ENCODE results near the gene CYSTM1. TPM values are rescaled to one million over a fixed set of nuclear protein-coding genes. Genes with fewer than 3 reads are reported as not detected.

The CYSTM1 gene
- total and polyA plus RNA-seq, 2 of the 8 experiments (the other 6 are each of a cell fraction or from before 2014, with no cell fraction given), result 25.0 to 47.8 TPM

DNA sequence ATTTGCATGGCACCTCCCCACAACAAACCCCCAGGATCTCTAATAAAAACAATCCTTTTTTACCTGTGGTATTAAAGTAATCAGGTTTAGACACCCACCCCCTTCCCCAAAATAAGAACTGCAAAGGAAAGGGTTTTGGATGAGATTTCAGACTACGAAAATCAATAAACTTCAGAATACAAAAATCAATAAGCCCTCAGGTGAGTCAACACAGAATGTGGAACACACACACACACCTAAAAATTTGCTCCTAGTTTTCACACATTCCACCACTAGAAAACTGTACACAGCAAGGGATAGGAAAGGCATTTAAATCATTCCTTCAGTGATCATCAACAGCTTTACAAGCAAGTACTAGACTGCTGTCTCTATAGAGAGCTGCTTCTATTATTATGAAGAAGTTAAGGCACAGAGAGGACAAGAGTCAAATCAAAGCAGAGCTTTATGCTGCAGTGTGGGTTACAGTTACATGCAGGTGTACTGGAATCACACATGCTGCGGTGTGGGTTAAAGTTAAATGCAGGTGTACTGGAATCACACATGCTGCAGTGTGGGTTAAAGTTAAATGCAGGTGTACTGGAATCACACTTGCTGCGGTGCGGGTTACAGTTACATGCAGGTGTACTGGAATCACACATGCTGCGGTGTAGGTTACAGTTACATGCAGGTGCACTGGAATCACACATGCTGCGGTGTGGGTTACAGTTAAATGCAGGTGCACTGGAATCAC, 91.6 kb downstream of the CYSTM1 start:
- FAIRE-seq, result no peak
- Histone ChIP-seq H4K91ac (replicated peaks; ENCODE audit: insufficient read length, low read length) (no peak overlapping the region), H2BK12ac (ENCODE audit: low read depth, low read length) (no peak overlapping the region), H2BK15ac (ENCODE audit: low read length) (no peak overlapping the region), H2BK20ac (ENCODE audit: low read length) (no peak overlapping the region), H3K36me3 (ENCODE audit: control insufficient read depth in 2 of 4, insufficient read depth in 4 of 4, low read length in 3 of 4) (no peaks in the 10 kb centered on the region), H3K9me3 (ENCODE audit: insufficient read depth in 2 of 2, low read depth in 1 of 2, low read length in 1 of 2) (no peaks in the 10 kb centered on the region), H2AFZ (ENCODE audit: low read length) (no peak overlapping the region), H3K4me1 (replicated peaks in 1 of 4; ENCODE audit: control insufficient read depth in 3 of 4, insufficient read depth in 4 of 4, low read length in 3 of 4) (peaks cover 0 to 2% (median 0%) of the 10 kb centered on the region in 4 experiments; a peak in 2 of 7 replicates), H3K18ac (ENCODE audit: extremely low read depth, low read length) (no peak overlapping the region), H3K23ac (ENCODE audit: insufficient read length) (no peak overlapping the region), H3K27me3 (replicated peaks in 1 of 4; ENCODE audit: control insufficient read depth in 3 of 4, extremely low read depth in 1 of 4, insufficient read depth in 3 of 4, low read length in 3 of 4) (no peaks in the 10 kb centered on the region), H3K14ac (ENCODE audit: insufficient read length) (no peak overlapping the region), H3K56ac (replicated peaks; ENCODE audit: insufficient read length, low read depth, low read length) (no peak overlapping the region), H2BK120ac (replicated peaks; ENCODE audit: low read depth, low read length) (no peak overlapping the region), H3K4me3 (ENCODE audit: extremely low read depth in 1 of 4, insufficient read depth in 2 of 4, low read depth in 3 of 4, low read length in 4 of 4) (no peak overlapping the region), H4K8ac (ENCODE audit: extremely low read depth, insufficient read depth, low read length) (no peak overlapping the region), H2AK5ac (ENCODE audit: low read depth, low read length) (no peak overlapping the region), H2BK5ac (ENCODE audit: low read depth, low read length) (no peak overlapping the region), H3K4me2 (ENCODE audit: insufficient read depth in 1 of 2, low read depth in 2 of 2, low read length in 2 of 2) (no peak overlapping the region), H3K27ac (ENCODE audit: low read depth, low read length) (no peak overlapping the region), H3K23me2 (ENCODE audit: low read depth, low read length) (no peaks in the 10 kb centered on the region), H3K79me1 (ENCODE audit: low read depth, low read length) (no peaks in the 10 kb centered on the region), H4K5ac (ENCODE audit: insufficient read length, low read depth, low read length) (no peak overlapping the region), H3K9ac (replicated peaks in 1 of 4; ENCODE audit: extremely low read depth in 1 of 4, low read depth in 3 of 4, low read length in 3 of 4) (no peak overlapping the region), H3K4ac (replicated peaks; ENCODE audit: insufficient read length, low read depth, low read length) (no peak overlapping the region), H3K79me2 (ENCODE audit: control insufficient read depth in 1 of 2, insufficient read depth in 2 of 2, low read length in 2 of 2) (peaks cover 0 to 12% of the 10 kb centered on the region in 2 experiments; a peak in 1 of 4 replicates), H4K20me1 (replicated peaks in 1 of 2; ENCODE audit: control insufficient read depth in 1 of 2, insufficient read depth in 2 of 2, low read length in 2 of 2) (peaks cover 0 to 1% of the 10 kb centered on the region in 2 experiments)
- TF ChIP-seq TBP (IDR thresholded peaks at IDR 0.05; ENCODE audit: low read depth, low read length) (no peak), POU5F1 (IDR thresholded peaks at IDR 0.05; ENCODE audit: low read depth, low read length) (no peak), RXRA (IDR thresholded peaks at IDR 0.05; ENCODE audit: insufficient read depth, low read depth, low read length) (no peak), SIX5 (IDR thresholded peaks at IDR 0.05; ENCODE audit: low read depth, low read length) (no peak), CREB1 (IDR thresholded peaks at IDR 0.05) (no peak)
- TF ChIP-seq, protein P1, sequence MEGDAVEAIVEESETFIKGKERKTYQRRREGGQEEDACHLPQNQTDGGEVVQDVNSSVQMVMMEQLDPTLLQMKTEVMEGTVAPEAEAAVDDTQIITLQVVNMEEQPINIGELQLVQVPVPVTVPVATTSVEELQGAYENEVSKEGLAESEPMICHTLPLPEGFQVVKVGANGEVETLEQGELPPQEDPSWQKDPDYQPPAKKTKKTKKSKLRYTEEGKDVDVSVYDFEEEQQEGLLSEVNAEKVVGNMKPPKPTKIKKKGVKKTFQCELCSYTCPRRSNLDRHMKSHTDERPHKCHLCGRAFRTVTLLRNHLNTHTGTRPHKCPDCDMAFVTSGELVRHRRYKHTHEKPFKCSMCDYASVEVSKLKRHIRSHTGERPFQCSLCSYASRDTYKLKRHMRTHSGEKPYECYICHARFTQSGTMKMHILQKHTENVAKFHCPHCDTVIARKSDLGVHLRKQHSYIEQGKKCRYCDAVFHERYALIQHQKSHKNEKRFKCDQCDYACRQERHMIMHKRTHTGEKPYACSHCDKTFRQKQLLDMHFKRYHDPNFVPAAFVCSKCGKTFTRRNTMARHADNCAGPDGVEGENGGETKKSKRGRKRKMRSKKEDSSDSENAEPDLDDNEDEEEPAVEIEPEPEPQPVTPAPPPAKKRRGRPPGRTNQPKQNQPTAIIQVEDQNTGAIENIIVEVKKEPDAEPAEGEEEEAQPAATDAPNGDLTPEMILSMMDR (IDR thresholded peaks at IDR 0.05; ENCODE audit: control extremely low read depth in 1 of 3, insufficient read depth in 1 of 3, low read depth in 1 of 3, low read length in 3 of 3), result no peak
- 96% methylated on average over 6 of the region's 6 CpGs; no CpG with 5 or more reads in 1 of the 2 experiments for WGBS, 2 experiments (ENCODE audit: extremely low coverage in 1 of 2, insufficient coverage in 1 of 2, insufficient read length in 1 of 2, insufficient replicate concordance in 2 of 2, low coverage in 1 of 2, low lambda C conversion rate in 2 of 2, missing lambda C conversion rate in 1 of 2)
- ChIA-PET CTCF (ENCODE audit: partially characterized antibody) (interaction anchor here (0.5 to 1.8 kb wide), 5 partner anchors 10 to 1743 kb away, joined by 3 to 6 read pairs (median 3); partner anchors contain the start of gene HBEGF), POLR2A (ENCODE audit: partially characterized antibody) (interaction anchor here (0.5 to 1.4 kb wide), 6 partner anchors 8 to 426 kb away, joined by 3 to 8 read pairs (median 4); partner anchors contain the start of genes HBEGF and PFDN1)
- no peak for DNase-seq (ENCODE audit: low read depth in 1 of 2, low spot score in 2 of 2)

All from H1 (cell line).